SK-N-MC (cell line): Measurements from ENCODE around the gene NAT9.

Experiments
- EZH2 ChIP-seq: fragments of 200-600 bp; sonication (generic); IDR thresholded peaks from one replicate; pipeline ENCODE4 v1.6.1; 2017; ENCODE audit warnings: antibody characterized with exemption
- FOXP2 ChIP-seq: optimal IDR thresholded peaks from 2 replicates; pipeline ENCODE3; 2011; ENCODE audit warnings: mild to moderate bottlenecking, moderate library complexity; ENCODE audit not compliant: insufficient read depth; ENCODE audit errors: extremely low read length, control extremely low read depth
- POLR2AphosphoS5 ChIP-seq: IDR thresholded peaks from 2 replicates; pipeline ENCODE4 v1.6.1; 2012; ENCODE audit warnings: mild to moderate bottlenecking, low read depth, low read length, borderline replicate concordance

DNA sequence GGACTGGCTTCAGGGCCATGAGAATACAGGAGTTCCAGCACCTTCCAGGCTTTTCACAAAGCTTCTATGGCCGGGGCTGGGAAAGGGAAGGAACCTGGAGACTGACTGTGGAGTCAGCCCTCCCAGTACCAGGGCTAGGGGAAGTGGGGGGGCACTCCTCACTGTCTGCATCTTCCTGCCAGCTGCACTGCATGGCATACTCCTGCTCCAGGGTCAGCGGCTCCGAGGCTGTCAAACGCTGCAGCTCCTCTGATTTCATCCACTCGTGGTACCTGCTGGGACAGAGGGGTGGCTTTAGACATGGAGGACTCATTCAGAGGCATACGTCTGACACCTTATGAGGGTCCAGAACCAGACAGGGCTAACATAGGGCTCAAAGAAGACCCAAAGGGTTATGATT is 2.7 kb downstream of the NAT9 start:
- TF ChIP-seq EZH2 (no peak), POLR2AphosphoS5 (no peak), FOXP2 (no peak)
